Esophagus mucosa (tissue), 1 donor: Measurements from ENCODE around the gene RNF213. TPM values are rescaled to one million over a fixed set of nuclear protein-coding genes. Genes with fewer than 3 reads are reported as not detected.

ENCODE experiments used
- ATAC-seq: fragments of 200-7000 bp; cut with Tn5 transposase; one replicate; pipeline ENCODE4 v1.9.1; 2020
- total RNA-seq: library from RNA; stranded (reverse); gene quantifications from one replicate; pipeline ENCODE4 v1.2.4, GENCODE V29; 2023
- donor health status: DM: yes; HTN: yes; CAD: no.

RNF213 gene
- 59.9 TPM for total RNA-seq

DNA sequence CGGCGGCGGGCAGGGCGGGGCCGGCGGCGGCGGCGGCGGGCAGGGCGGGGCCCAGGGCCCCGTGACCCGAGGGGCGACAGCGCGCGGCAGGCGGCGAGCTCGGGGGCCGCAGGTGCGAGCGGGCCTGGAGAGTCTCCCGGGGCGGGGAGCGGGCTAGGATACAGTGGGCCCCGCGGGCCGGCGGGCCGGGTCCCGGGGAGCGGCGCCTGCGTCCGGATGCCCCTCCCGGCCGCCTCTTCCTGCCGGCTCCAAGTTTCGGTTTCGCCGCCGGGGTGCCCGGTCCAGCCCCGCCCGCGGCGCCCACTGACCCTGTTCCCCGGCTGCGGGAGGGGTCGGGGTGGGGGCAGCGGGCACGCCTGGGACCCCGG, at the start of gene RNF213:
RNF213 (plus strand) TSS at position 62 of the 368 bp plus-strand sequence. CDS start 2,830 bp downstream, outside the sequence.
- peak; percentile 57 for ATAC-seq

DNA sequence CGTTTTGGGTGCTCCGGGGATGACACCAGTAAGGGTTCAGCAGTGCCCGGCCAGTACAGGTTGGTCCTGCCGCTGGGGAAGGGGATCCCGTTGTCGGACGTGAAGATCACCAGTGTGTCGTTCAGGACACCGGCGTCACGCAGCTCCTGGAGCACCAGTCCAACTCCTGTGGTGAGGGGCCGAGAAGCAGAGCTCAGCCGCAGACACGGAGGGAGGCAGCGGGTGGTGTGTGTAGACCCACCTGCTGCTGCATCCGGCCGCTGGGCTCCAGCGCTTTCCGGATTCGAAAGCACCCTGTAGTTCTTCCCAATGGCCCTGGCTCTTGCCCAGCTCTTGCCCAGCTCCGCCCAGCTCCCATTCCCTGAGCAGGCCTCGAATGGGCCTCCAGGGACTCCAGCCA, 48.5 kb upstream of the RNF213 start:
- ATAC-seq = no peak

DNA sequence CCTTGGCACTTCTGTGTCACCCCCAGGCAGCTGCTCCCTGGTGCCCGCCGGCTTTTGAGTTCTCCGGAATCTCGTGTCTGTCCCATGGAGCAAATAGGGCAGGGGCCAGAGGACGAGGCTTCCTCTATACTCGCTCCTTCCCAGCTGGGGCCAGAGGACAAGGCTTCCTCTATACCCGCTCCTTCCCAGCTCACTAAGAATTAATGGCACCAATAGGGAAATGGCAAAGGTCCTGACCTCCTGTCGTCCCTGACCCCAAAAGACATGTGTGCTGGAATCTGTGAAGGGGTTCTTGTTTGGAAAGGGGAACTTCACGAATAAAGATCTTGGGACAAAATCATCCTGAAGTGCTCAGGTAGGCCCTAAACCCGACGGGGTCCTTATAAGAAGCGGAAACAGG, 48.1 kb upstream of the RNF213 start:
- no peak for ATAC-seq

DNA sequence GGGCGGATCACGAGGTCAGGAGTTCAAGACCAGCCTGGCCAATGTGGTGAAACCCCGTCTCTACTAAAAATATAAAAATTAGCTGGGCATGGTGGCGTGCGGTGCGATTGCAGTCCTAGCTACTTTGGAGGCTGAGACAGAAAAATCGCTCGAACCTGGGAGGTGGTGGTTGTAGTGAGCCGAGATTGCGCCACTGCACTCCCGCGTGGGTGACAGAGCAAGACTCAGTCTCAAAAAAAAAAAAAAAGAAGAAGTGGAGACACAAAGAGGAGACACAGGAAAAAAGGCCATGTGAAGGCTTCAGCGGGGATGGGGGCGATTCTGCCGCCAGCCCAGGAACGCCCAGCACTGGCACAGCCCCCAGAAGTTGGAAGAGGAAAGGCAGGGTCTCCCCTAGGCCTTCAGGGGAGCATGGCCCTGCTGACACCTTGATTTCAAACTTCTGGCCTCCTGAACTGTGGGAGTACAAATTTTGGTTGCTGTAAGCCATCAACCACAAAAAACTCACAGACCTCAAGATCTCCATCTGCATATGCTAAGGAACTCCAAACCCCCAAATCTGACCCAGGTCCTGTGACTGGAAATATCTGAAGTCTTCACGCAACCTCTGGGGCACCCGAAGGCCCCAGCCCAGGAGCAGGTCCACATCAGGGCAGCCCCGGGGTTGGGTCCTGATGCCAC, 47.5 kb upstream of the RNF213 start:
- no peak for ATAC-seq

DNA sequence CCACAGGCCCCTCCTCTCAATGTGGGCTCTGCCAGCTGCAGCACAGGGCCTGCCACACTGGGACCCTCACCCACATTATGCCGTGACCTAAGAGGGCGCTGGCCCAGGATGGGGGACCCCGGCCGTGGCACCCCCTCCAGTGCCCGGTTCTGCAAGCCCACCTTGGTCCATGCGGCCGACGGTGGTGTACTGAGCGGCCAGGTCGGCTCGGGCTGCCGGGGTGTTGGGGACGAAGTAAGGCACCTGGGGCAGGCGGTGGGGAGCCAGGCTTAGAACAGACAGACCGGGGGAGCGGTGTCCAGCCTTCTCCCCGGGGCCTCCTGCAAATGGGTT, 47.0 kb upstream of the RNF213 start:
- peak; percentile 5 for ATAC-seq

DNA sequence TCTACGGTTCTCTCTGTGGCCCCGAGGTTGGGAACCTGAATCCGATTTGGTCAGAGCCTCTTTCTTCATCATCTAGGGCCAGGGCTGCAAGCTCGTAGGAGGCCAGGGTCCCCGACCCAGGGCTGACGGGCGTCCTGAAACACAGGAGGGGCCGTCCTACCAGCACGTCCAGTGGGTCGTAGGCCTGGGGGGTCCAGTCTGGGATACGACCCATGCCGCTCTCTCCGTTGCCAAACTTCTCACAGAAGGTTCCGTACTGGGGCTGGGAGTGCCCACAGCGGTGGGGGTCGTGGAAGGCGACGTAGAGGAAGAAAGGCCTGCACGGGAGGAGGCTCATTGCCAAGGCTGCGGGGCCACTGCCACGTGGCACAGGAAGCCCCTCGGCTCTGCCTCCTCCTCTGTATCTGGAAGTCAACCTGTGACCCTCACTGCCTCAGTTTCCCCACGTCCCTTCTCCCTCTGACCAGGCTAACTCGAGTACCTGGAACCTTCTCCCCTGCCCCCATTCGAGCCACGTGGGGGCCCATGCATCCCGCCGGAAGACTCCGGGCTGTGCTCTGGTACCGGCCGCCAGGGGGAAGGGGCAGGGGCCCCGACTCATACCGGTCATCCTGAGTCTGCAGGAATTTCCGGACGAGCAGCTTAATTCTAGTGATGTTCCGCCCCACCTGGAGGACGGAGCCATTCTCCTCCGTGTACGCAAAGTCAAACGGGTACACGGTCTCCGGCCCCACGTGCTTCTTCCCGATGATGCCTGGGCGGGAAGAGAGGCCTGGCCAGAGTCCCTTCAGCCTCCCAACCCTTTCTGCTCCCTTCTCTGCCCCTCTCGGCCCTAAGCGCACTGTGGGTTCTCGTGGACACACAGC, 46.4 kb upstream of the RNF213 start:
- no peak for ATAC-seq

DNA sequence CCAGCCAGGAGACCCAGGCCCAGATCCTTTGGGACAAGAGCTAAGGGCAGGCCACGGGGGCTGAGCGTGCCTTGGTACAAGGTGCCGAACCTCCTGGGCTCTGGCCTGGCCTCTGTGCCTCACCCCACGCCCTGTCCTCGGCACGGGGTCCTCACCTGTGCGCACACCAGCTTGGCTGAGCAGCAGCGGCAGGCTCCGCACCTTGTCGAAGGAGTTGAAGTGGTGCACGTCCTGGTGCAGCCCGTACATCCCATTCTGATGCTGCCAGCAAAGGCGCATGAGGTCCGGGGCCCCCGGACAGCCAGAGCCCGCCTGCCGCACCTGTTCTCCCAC, 45.8 kb upstream of the RNF213 start:
- no peak for ATAC-seq

DNA sequence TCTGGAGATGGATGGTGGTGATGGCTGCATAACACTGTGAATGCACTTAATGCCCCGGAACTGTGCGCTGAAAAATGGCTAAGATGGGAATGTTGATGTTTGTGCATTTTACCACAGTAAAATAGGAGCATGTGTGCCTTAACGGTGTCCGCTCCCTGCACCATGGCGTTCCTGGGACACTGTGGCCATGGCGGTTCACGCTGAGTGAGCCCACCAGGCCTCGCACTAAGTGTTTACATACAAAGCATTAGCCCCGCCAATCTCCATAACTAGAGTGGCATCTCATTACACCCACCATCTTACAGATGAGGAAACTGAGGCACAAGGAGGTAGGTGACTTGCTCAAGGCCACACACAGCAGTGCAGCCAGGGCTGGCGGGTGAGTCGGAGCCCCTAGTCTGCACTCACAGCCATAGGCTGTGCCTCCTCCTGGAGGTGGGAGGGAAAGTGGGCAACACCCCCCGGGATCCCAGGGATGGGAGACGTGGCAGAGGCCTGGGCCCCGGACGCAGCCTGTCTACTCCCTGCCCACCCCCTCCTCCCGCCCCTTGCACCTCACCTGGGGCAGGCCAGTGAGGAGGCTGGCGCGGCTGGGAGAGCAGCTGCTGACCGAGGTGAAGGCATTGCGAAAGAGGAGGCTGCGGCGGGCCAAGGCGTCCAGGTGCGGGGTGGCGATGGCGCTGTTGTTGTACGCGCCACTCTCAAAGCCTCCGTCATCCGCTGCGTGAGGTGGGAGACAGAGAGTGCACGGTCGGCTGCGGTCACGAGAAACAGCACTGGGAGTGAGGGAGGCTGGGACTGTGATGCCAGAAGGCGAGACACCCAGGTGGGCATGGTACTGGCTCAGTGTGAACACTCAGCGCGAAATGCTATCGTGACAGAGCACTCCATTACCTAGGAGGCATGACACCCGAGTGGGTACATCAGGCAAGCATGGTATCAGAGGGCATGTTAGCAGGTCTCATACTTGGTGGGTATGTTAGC, 43.9 kb upstream of the RNF213 start:
- no peak for ATAC-seq

DNA sequence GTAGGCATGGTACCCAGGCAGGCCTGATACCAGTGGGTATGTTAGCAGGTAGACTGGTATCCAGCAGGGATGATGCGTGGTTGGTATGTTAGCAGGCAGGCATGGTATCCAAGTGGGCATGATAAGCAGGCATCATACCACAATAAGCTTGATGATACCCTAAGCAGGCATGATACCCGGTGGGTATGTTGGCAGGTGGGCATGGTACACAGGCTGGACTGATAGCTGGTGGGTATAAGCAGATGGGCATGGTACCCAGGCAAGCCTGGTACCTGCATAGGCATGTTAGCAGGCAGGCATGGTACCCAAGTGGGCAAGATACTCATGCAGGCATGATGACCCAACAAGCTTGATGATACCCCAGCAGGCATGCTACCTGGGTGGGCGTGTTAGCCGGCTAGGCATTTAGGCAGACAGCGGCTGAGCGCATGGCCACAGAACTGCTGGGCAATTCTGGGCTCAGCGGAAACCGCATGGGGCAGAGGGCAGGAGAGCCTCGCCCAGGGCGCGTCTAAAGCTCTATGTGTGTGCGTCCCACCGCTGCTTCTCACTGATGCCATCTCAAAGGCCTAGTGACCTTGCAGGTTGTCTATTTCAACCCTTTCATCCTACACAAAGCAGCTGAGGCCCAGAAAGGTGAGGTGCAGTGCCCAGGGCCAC, 42.8 kb upstream of the RNF213 start:
- ATAC-seq = no peak

DNA sequence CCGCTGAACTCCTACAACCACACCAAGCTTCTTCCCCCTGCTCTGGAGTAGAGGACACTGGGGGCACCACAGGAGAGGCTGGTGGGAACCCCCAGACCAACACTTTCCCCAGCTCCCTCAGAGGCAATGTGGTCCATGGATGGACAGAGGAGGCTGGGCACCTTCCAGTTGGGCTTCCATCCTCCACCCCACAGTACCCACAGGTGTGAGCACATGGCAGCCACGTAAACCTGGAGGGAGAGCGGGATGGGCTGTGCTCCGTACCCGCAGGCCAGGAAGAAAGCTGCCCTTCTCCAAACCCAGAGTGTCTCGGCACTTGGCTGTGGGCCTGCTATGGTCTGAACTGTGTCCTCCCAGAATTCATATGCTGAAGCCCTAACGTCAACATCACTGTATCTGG, 42.3 kb upstream of the RNF213 start:
- no peak for ATAC-seq

DNA sequence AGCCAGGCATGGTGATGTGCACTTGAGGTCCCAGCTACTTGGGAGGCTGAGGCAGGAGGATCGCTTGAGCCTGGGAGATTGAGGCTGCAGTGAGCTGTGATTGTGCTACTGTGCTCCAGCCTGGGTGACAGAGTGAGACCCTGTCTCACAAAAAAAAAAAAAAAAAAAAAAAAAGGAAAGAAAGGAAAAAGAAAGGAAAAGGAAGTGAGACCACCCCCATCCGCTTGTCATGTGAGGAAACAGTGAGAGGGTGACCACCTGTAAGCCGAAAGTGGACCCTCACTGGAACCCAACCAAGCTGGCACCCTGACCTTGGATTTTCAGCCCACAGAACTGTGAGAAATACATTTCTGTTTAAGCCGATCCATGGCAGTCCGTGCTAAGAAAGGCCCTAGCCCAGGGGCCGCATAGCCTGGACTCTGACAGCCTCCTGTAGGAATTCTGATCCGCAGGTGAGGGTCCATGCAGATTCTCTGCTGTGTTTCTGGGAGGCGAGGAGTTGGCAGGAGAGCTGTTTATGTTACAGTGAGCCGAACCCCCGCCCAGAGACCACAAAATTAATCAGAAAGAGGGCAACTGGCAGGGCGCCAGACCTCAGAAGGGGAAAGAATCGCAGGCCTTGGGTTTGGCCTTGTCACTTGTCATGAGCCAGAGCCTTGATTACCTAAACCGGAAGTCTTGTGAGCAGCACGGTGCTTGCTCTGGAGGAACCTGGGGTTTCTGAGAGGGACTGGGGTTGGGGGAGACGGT, 41.5 kb upstream of the RNF213 start:
- ATAC-seq = peak; percentile 58

DNA sequence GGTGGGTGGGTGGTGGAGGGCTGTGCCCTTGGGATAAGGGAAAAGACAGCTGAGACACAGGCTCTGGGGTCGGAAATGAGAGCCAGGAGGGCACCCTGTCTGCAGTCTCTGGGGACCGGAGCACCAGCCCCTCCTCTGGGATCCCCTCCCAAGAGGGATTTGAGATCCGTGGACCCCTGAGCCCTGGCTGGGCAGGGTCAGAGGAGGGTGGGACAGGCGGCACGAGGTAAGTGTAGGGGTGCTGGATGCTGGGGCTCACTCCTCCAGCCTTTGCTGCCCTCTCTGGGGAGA, 40.9 kb upstream of the RNF213 start:
- peak; percentile 34 for ATAC-seq

DNA sequence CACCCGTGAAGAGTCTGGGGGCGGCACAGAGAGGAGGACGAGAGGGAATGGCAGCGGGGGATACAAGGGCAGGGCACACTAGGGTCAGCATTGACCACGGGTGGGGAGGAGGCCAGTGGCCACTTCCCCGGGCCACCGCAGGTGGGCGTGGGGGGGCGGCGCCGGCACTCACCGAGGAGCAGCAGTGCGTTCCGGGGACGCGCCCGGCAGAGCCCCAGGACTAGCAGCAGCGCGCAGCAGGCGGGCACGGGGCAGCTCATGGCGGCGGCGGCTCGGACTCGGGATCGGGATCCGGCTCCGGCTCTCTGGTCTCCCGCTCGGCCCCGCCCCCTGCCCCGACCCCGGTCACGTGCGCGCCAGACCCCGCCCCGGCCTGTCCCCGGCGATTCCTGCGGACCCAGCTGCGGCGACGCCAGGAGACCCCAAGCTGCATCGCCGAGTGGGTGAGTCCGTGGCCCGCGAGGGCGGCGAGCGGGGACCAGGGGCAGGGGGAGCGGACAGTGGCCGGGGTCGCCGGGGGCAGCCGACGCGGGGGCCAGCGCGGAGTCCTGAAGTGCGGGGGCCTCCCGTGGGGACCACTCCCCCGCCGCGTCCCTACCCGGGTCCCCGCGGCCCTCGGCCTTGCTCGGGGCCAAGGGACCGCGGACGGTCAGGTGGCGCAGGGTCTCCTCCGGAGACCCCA, 40.5 kb upstream of the RNF213 start, which contains the start of the genes SGSH and SLC26A11:
SGSH (minus strand) TSS at position 280 of the 682 bp plus-strand sequence; CDS start at position 260, 20 bp downstream.
SLC26A11 (plus strand) TSS at position 374 of the 682 bp plus-strand sequence. CDS start 1,134 bp downstream, outside the sequence.
- ATAC-seq = peak; percentile 76

DNA sequence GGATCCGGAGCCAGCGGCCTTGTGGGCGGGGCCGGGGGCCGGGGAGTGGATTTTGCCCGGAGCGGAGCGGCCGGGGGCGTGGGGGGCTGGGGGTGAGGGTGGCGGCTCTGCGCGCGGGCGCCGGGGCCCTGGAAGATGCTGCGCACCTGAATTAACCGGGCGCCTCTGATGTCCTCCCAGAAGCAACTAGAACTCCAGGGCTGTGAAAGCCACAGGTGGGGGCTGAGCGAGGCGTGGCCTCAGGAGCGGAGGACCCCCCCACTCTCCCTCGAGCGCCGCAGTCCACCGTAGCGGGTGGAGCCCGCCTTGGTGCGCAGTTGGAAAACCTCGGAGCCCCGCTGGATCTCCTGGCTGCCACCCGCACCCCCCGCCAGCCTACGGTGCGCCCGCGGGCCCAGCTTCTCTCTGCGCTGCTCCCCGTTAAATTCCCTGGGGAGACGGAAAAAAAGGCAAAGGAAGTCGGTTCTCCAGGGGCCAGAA, 39.9 kb upstream of the RNF213 start:
- peak; percentile 9 for ATAC-seq

DNA sequence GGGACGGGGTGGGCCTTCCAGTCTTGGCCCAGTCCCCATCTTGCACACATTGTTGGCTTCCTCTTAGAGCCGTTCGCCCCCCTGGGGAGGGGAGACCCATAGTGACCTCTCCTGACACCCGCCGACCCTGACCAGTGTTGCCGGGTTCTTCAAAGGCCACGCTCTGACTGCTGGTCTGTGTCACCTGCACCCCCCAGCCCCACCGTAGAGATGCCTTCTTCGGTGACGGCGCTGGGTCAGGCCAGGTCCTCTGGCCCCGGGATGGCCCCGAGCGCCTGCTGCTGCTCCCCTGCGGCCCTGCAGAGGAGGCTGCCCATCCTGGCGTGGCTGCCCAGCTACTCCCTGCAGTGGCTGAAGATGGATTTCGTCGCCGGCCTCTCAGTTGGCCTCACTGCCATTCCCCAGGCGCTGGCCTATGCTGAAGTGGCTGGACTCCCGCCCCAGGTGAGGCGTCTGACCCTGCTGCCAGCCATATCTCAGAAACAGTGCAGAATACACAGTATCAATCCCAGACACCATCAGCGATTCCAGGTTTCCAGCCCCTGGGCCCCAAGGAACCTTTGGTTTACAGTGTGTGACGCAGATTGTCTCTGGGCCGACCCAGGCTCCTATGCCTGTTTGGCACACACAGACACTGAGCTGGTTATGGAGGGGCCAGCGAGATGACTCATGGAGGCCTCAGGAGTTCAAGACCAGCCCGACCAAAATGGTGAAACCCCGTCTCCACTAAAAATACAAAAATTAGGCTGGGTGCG, 39.1 kb upstream of the RNF213 start:
- ATAC-seq = no peak

DNA sequence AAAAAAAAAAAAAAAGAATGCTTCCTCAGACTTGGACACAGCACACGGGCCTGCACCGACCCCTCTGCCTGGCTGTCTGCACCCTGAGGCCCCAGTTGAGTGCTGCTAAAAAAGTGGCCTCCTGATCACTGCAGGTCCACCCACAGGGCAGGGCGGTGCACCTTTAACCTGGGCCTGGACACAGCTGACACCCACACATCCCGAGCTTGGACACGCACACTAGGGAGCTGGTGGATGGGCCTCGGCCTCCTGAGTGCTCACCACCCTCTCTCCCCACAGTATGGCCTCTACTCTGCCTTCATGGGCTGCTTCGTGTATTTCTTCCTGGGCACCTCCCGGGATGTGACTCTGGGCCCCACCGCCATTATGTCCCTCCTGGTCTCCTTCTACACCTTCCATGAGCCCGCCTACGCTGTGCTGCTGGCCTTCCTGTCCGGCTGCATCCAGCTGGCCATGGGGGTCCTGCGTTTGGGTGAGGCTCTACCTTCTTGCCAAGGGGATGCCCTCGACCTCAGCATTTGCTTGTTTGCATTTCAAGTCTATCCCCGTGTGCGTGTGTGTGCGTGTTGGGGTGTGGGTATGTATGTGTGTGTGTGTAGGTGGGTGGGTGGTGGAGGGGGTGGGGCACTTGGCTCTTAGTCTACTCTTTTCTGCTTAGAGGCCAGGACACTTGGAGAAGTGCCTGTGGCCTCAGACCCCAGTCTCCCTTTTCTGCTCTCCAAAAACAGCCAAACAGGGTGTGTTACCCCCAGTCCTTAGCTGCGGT, 38.1 kb upstream of the RNF213 start:
- no peak for ATAC-seq

DNA sequence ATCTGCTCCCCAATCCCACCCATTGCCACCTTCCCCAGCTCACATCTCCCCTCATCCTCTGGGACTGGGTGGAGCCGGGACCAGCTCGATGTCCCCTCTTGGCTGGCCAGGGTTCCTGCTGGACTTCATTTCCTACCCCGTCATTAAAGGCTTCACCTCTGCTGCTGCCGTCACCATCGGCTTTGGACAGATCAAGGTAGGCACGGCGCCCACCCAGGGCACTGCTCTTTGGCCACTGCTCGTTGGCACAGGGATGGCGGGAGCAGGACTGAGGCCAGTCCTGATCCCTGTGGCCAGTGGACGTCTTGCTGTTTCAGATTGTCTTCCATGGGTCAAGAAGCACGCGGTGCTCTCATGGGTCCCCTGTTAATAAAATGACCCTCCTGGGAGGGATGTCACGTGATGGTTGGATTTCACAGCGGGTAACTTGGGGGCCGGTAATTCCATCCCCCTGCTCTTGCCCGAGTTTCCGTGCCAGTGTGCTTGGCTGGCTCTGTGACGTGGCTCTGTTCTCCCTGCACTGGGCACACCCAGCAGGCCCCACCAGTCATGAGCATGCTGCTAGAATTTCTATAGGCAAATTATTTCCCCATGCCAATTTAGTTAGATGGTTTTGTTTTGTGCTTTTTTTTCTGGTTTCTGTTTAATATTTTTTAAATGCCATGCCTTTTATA, 37.4 kb upstream of the RNF213 start:
- ATAC-seq = no peak

DNA sequence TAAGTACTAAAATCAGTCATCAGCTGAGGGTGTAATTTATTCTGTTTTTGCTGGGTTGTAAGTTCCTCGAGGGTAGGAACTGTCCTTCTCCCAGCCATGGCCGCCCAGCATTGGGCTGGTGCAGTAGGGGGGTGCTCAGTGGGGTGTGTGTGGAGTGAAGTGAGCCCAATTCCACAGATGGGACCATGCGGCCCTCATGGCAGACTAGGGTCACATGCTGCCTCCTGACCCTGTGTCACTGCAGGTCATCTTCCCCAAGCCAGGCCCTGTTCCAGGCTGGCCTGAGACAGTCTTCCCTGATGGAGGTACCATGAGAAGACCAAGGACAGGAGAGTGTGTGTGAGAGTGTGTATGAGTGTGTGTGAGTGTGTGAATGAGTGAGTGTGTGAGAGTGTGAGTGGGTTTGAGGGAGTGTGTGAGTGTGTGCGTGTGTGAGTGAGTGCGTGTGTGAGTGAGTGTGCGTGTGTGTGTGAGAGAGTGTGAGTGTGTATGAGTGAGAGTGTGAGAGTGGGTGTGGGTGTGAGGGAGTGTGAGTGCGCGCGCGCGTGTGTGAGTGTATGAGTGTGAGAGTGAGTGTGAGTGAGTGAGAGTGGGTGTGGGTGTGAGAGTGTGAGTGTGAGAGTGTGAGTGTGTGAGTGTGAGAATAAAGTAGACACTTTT, 36.7 kb upstream of the RNF213 start:
- no peak for ATAC-seq
